HG03280 (cell line): ENCODE results near the gene SLC7A1.

Source experiments
- ATAC-seq: cut with Tn5 transposase; IDR thresholded peaks from one replicate; pipeline ENCODE4 v1.9.1; 2021; ENCODE audit warnings: mild to moderate bottlenecking, moderate library complexity; ENCODE audit not compliant: unreplicated experiment

SLC7A1 gene

DNA sequence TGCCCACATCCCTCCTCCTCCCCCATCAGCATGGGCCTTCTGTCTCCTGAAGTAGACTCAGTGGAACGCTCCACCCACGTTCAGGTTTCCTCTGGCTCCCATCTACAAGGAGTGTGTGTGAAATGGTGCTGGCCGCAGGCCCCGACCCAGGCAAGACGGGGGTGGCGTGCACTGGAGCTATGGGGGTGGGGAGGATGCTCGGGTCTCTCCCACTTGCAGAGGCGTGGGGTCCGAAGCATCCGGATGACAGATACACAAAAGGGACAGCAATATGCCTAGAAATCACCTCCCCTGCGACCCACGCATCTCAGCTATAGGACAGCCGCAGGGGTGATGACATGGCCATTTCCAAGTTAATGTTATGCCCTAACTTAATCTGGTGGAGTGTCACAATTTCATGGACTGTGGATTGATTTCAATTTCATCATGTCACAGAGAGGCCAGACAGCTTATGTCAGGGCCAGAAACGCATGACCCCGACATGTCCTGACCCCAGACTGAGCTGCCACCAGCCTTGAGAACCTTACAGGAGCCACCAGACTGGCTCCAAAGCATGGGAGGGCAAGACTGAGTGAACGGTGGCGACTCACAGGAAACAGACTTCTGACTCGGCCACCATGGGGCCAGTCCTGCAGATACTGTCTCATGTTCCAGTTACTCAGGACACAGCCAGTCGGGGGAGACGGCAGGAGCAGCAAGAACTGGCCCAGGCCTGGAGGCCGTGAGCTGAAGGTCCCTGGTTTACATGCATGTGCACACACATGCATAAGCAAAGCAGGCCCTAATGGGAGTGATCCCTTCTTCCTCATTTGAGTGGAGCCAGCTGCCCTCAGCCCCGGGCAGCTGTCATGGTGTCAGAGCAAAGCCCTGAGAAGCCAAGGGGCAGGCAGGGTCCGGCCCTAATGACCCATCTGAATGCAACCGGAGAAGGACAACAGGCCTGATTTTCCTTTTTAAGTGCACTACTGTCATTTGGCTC is 82.2 kb downstream of the SLC7A1 start:
- ATAC-seq, result no peak

DNA sequence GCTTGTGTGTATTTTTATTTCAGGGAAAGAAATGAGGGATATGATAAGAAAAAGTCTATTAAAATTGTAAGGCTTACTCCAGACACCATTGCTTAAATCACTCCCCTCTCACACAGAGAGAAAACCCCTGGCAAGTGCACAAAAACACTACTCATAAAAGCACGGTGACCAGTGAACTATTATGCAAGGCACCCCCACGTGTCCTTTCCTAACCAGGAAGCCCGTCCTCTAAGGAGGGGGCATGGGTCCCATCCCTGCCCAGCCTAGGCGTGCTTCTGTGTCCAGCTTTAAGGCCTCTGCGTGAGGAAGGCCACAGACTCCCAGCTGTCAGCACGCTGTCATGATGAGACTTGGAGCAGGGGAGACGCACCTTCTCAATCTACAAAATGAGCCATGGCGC is 83.5 kb downstream of the SLC7A1 start:
- no peak for ATAC-seq

DNA sequence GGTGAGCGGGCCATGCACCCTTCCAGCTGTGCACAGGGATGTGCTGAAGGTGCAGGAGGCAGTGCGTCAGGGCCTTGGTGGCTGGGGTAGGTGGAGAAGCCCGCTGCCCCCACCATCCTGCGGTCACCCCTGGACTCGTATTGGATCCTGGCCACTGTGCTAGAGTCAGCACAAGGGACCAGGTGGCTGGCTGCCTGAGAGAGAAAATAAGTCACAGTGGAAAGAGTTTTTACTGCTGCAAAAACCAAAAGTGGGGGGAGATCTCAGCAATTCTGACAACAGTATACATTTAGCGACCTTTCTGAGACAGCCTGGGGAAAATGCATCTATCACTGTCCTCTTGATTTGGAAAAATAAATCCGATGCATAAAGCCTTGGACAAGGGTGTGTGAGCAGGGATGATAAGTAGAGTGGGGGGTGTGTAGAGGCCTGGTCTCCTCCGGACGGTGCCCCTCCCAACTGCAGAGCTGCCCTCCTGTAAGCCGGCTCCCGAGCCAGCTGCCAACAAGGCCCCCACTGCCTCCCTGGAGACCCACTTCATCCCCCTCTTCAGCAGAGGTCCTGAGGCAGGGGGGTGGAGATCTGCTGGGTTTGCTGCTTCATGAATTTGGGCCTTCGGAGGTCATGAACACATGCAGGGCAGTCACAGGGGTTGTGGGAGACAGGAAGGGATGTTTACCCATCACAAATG is 84.2 kb downstream of the SLC7A1 start:
- no peak for ATAC-seq

DNA sequence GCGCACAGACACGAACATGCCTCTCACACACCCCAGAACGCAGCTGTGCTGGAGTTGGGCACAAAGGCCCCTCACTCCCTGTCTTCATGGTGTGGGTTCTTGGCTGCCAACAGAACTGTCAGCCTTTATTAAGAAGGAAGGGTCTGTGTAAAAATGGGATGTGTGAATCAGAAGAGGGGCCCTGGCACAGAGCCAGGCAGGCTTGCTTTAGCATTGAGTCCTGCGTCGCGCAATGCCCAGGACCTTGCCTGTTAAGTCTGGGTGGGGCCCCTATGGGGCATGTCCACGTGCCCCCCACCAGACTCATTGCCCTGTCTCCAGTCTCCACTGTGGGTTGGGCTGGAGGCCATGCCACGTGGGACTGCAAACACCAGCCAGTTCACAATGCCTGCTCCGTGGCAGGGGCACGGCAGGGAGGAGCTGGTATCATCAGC is 84.8 kb downstream of the SLC7A1 start:
- ATAC-seq, result no peak

DNA sequence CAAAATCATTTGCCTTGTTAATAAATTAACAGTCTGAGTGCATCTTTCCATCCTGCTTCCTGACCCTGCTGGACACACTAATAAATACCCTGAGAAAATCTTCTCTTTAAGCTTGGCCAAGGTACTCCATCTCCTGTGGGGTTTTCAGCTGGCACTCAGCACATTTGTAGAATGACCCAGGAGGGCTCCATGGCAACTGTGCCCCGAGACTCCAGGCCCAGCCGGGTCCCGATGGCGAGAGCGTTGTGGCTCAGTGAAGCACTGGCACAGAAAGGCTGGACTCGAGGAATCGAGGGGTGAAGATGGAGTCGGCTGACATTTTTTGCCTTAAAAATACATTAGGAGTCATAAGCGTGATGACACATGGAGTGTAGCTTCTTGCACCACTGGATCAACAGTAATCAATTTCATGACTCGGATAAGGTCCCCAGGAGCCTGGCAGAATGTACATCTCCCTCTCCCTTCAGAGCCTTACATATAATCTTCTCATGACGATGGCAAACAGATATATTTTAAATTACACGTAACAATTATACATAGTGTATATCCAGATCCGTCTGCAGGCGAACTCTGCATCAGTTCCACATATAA is 85.4 kb downstream of the SLC7A1 start:
- ATAC-seq, result no peak

DNA sequence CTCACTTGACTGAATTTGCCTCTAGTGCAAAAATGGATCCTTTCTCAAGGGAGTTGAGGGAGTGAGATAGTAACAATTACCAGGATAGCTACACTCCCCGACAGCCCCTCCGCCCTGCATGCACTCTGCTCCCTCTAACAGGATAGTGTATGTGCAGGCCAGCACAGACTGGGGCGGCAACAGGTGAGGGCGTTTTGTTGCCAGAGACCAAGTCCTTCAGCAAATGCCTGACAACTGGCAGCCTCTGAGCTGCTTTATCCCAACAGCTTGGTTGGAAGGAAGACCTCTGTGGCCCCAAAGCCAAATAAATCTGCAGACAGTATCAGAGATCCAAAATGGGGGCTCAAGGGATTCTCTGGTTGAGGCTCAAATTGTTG is 86.6 kb downstream of the SLC7A1 start:
- no peak for ATAC-seq

DNA sequence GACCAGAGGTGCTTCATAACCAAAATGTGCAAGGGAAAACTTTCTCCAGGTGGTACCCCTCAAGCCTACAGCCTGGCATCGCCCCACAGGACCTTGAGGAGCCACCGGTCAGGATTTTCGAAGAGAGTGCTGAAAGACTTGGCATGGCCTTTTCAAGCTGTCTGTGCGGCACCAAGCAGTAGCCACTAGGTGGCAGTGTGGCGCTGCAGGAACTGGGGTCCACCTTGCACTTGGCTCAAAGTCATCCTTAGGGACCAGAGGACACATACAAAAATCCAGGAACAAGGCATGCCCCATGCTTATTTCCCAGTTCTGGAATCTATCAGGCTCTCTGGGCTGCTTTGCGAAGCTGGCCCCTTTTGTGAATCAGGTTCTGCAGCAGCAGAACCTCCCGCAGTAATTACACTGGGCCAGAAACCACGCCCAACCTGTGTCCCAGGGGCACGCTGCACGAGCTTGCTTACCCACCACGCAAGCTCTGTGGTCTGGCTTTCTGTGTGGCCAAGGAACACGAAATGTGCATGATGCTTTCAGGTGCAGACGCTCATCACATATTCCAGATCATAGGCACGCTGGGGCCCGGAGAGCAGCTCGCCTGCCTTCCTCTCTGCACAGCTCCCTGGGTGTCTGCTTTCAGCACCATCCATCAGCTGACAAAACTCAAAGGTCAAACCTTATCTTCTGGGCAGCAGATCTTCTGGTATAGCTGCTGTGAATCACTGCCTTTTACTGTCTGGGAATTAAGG is 87.2 kb downstream of the SLC7A1 start:
- peak; percentile 53 for ATAC-seq

DNA sequence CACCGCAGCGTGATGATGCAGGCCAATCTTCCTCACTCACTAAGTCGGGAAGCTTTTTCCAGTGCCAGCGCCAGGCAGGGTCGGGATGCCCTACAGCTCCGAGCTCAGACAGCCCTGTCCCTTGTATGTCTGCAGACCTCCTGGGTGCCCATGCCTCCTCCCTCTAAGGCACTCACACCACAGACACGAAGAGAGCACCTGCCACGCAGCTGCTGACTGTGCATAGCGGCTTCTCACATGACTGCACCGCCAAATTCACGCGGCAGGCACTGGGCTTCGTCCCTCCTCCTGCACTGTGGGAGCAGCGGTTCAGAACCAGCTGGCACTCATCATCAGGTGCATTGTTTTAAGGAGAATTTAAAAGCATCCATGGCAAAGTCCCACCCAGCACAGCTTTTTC is 88.1 kb downstream of the SLC7A1 start:
- ATAC-seq, result no peak

DNA sequence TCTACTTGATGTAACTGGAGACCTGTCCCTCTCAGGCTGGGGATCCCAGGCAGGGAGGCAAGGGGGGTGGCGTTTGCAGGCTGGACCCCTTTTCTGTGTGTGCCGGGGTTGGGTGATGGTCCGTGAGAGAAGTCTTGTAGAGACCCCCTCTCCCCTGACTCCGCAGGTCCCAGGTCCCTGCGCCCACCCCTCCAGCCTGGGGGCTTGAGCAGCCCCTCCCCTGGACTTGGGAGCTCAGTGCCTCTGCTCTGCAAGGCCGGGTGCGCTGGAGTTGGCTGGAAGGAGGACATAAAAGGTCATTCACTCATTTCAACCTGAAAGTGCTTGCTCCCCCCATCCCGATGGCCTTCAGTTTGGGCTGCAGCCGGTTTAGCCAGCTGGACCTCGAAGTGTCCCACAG is 89.5 kb downstream of the SLC7A1 start:
- no peak for ATAC-seq

DNA sequence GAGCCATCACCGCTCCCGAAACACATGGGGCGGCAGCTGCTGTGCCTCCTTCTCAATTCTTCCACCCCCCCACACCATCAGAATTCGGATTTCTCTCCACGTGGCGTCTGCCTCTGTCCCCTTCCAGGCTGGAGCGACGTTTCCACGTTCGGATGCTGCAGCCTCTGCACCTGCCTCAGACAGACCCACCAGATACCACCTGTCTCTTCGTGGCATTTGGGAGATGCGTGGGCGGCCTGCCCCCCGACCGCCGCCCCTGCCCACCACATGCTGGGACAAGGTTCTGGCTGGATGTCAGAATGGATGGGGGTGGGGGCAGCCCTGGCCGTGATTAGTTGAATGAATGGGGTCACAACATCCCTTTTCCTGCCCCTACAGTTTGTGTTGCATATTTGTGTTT is 90.0 kb downstream of the SLC7A1 start:
- ATAC-seq, result no peak

DNA sequence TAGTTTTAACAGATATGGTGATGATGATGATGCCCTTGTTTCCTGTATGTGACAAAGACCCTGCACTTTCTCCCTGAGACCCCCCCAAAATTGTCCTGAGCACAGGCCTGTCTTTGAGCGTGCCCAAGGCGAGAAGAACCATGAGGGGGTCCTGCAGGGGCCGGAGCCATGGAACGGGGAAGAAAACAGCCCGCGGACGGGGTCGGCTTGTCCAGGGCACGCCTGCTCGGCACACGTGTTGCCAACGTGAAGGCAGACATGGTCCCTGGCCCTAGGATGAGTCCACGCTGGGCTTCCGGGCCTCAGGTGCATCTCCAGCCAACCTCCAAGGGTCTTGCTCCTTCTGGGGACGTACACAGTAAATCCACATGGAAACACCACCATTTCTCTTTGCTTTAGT is 90.8 kb downstream of the SLC7A1 start:
- ATAC-seq, result no peak

DNA sequence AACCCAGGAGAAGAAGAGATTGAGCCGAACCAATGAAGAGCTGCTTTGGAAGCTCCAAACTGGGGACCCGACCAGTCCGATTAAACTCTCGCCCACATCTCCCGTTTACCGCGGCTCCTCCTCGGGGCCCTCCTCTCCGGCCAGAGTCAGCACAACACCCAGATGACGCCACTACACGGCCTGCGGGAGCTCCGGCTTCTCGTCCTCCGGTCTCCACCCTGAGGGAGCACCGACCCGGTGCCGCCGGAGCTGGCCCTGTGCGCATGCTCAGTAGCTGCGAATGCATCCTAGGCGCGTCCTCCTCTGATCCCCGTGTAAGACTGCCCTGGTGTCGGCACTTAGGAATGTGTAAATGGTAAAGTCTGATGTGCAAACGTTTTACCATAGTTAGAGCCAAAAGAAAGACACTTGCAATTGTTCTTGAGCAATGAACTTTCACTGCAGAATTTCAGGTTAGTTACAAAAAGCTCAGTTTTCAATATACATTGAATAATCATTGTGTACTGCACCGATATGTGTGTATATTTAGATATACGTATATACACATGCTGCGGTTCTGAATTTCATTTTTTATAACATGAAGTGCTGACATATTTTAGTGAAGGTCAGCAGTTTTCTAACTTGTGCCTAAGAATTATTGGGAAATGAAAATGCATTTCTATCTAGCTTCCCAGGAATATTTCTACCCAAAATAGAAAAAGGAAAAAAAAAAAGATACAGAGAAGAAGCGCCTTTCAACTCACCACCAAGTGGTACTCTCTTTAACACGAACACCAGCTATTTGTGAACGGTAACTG is 92.2 kb downstream of the SLC7A1 start:
- ATAC-seq, result no peak

DNA sequence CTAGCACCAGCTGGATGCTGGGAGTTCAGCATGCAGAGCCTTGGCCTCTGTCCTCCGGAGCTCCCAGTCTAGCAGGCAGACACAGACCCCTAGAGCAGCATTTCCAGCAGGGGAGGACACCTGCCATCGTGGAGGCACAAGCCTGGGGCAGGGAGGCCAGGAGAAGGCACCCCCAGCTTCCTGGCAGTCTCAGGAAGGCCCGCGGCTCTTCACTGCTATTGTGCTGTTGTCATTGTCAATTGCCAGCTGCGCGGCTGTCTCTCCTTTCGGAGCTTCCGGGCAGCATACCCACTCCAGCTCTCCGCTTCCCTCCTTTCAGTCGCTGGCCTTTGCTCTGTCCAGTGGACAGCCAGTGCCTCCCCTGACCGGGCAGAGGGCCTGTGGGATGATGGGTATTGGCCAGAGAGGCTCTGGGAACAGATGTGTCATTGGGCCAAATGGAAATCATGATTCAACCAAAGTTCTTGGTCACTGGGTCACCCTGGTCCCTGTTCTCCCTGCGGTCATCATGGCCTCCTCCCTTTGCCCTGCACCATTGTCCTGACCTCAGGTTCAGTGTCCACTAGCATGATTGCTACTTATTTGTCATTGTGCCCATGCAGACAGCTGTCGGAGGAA is 93.0 kb downstream of the SLC7A1 start:
- no peak for ATAC-seq

DNA sequence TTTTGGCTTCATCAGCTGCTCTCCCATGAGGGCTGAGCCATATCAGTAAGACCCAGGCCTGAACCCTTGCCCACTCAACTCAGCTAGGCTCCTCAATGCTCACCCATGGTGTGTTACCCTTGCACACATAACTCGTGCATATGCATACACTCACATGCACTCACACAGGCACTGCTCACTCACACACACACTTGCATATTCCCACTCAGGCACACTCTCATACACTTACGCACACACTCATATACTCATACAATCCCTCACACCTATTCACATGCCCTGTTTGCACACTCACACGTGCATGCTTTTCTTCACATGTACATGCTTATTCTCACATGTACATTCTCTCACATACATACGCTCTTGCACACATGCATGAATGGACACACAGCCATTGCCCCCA is 93.8 kb downstream of the SLC7A1 start:
- no peak for ATAC-seq

DNA sequence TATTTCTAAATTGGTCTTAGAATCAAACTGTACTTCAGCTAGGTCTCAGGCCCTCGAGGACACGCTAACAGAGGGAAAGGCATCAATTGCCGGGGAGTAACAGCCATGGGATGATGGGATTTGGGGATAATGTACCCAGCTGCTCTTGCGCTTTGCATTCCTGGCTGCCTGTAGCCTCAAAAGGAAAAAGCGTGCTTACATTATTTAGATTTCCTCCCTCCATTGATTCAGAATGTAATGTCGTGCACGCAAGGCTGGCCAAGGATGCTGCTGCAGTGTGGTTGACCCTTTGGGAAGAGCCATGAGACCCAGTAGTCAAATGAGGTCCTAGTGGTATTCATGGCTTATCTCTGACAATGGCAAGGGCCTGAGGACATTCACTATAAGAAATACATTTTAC is 95.1 kb downstream of the SLC7A1 start:
- ATAC-seq, result no peak

DNA sequence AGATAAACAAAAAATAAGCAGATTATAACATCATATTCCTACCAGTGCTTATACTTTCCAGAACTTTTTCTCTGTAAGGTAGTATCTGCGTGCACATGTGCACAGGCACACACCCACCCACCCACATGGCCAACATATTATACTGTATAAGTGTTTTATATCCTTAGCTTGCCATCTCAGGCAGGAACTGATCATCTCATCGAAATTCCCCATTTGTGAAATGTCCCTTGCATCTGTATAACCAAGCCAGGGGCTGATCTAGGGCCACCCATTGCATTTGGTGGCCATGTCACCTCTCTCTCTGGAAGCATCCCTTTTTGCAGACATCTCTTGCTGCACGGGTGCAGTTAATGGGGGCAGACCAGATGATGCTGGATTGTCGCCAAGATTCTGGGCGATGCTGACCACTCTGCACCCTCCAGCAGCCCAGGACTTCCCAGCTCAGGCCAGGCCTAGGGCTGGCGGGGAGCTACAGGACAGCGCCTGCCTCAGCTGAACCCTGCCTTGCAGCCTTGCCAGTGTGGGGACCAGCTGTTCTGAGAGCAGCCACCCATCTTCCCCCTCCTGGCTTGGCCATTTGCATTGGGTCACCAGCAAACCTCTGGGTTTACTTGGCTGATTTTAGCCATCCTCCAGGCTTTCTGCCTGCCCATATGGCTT is 95.9 kb downstream of the SLC7A1 start:
- no peak for ATAC-seq

DNA sequence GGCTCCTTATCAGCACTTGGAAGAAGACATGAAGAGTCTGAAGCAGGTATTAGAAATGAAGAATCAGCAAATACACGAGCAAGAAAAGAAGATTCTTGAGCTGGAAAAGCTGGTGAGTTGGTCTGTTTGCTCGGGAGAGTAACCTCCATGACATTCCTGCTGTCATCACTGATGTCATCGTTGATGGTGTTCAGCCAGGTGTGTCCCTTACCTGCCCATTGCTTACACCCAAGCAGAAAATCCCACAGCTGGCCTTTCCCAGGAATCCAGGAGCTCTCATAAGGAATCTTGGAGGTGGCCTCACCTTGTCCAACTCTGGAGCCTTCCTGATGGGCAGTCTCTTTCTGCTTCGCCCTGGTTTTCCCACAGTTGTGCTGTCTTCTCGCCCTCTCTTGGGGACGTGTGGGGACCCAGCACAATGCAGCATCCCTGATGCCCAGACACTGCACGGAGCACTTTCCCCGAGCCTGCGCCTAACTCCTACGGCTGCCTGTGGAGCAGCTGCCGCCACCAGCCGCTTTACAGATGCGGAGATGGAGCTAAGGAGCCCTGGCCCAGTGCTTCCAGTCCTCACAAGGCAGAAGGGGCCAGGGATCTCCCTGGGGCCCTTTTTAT is 97.0 kb downstream of the SLC7A1 start:
- ATAC-seq, result no peak

DNA sequence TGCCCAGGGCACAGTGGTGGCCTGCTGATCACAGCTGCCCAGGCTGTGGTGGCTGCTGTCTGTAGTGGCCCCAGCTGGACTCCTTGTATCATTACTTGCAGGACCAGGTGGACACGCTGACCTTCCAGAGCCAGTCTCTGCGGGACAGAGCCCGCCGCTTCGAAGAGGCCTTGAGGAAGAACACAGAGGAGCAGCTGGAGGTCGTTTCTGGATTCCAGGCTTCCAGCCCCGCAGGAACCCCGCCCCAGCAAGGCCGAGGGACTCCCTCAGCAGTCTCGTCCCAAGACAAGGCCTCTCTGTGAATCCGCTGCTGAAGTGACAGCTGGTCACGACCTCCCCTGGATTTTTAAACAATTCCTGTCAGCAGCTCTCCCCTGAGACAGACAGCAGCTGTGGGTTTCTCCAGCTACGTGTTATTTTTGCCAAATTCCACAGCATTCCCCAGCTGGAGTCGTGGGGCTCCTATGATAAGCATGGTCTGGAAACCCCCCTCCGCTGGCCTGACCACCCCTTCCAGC is 98.3 kb downstream of the SLC7A1 start:
- no peak for ATAC-seq

DNA sequence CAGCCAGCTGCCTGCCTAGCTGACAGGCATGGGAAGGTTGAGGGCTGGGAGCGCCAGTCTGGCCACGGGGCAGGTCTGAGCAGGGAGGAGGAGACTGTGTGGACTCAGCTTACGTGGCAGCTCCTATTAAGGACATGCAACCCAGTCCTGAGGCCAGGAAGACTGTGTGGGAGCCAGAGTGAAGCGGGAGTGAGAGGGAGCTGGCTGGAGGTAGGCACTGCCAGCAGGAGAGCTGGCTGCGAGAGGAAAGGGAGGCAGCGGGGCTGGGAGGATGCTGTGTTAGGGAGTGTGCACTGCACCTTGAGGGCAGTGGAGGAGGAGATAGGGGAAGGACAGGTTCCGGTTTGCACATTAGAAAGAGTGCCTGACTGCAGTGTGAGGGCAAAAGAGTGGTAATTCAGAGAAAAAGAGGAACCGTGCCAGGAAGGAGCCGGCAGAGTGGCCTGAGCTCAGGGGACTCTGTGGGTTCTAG is 99.2 kb downstream of the SLC7A1 start:
- ATAC-seq, result no peak
